HG03457 (cell line): ENCODE measurements around the gene FUZ.

Experiments used
- ATAC-seq: cut with Tn5 transposase; IDR thresholded peaks from one replicate; pipeline ENCODE4 v1.9.1; 2021; ENCODE audit warnings: moderate number of reproducible peaks; ENCODE audit not compliant: unreplicated experiment

Gene FUZ

GRCh38 chr19:49761249-49761624 is 51.9 kb downstream of the FUZ start:
- ATAC-seq = no peak

GRCh38 chr19:49758292-49758691 is 54.8 kb downstream of the FUZ start:
- ATAC-seq = no peak
